Ovary (tissue), 3 donors: ENCODE results near the gene GAMT.

Experiments
- EP300 ChIP-seq: sonication (generic); formaldehyde crosslinking; IDR thresholded peaks from one replicate; pipeline ENCODE4 v1.6.1; 2017; ENCODE audit warnings: antibody characterized with exemption
- TF ChIP-seq, protein P1 (sequence below), 3 donors: fragments of 450-650 bp in 2 of 3; fragments of 200-600 bp in 1 of 3; IDR thresholded peaks; one replicate each; pipeline versions ENCODE4 v1.5.1 to v1.8.0; 2016 to 2022; ENCODE audit warnings: antibody characterized with exemption in 3 of 3, mild to moderate bottlenecking in 1 of 3
- donor health status: DM: no; HTN: no; CAD: no.

- TF ChIP-seq EP300: no peak
- TF ChIP-seq, protein P1, sequence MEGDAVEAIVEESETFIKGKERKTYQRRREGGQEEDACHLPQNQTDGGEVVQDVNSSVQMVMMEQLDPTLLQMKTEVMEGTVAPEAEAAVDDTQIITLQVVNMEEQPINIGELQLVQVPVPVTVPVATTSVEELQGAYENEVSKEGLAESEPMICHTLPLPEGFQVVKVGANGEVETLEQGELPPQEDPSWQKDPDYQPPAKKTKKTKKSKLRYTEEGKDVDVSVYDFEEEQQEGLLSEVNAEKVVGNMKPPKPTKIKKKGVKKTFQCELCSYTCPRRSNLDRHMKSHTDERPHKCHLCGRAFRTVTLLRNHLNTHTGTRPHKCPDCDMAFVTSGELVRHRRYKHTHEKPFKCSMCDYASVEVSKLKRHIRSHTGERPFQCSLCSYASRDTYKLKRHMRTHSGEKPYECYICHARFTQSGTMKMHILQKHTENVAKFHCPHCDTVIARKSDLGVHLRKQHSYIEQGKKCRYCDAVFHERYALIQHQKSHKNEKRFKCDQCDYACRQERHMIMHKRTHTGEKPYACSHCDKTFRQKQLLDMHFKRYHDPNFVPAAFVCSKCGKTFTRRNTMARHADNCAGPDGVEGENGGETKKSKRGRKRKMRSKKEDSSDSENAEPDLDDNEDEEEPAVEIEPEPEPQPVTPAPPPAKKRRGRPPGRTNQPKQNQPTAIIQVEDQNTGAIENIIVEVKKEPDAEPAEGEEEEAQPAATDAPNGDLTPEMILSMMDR (IDR thresholded peaks at IDR 0.05): no peak
Observed at GRCh38 chr19:1387684-1388636, 13.4 kb downstream of the GAMT start.
